GF-D8 (cell line): Measurements from ENCODE around the gene GGA3.

Experiments used
- DNase-seq: peaks from one replicate; lab custom pipeline; 2025; lab: John Stamatoyannopoulos, UW

GGA3 gene

DNA sequence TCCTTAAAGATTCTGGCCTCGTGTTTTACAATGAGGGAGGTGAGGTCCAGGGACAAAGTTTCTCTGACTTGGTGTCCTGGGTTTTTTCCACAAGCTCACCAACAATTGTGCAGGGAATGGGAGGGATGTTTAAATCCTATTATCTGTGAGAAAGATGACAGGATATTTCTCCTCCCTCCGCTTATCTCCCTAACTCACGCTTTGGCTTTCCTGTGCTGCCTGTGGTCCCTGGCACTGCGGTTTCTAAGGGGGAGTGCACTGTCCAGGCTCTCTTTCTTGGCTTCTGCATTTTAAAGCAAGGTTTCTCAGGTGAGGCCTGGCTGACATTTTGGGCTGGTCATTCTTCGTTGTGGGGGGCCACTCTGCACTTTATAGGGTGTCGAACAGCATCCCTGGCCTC is 16.4 kb downstream of the GGA3 start:
- peak; percentile 33 for DNase-seq

GRCh38 chr17:75244133-75244866 is 17.1 kb downstream of the GGA3 start:
- DNase-seq, result peak; percentile 95

GRCh38 chr17:75242461-75243042 is 18.9 kb downstream of the GGA3 start:
- DNase-seq, result no peak

DNA sequence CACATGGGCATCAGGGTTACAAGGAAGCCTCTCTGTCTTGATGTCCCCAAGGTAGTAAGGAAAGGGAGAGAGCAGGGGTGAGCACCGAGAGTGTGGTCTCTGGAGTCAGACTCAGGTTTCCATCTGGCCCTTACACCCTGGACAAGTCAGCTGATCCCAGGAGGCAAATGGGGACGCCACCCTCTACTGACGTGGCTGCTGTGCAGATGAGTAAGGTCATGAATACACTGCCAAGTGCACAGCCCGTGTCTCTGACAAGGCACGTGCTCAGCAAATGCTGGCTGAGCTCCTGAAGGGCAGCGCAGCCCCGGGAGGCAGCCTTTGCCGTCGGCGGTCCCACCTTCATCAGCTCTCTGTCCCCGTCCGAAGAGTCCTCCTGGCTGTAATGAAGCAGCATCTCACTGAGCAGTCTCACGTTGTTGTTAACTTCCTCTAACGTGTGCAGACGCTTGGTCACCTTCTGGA is 19.4 kb downstream of the GGA3 start:
- no peak for DNase-seq

DNA sequence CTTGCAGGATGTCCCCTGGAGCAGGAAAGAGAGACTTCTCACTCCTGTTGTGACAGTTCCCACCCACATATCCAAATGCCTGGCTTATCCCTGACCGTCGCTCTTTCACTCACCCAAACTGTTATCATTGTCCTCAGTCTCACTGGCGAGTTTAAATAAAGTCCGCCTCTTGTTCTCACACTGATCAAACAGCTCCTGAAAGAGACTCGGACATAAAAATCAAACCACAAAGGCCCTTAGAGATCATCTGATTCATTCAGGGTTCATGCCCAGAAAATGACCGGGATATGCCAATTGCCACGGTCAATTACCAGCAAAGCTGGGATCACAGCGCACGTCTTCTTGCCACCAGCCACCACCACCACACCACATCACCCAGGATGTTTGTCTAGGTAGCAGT is 19.9 kb downstream of the GGA3 start:
- no peak for DNase-seq

DNA sequence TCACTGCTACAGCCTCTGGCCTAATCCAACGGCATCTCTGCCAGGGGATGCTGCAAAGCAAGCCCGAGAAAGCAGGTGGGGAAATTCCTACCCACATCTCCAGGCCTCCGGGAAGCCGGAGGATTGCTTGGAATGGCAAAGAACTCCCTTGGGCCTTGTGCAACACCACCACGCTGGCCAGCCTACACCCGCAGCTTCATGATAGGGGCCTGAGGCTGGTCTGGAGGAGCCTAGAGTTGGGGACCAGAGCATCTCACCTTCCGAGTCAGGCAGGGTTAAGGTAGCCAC is 20.3 kb downstream of the GGA3 start:
- DNase-seq, result no peak

- DNase-seq, result no peak
These were observed 20.8 kb downstream of the GGA3 start for GRCh38 chr17:75240394-75241142.

DNA sequence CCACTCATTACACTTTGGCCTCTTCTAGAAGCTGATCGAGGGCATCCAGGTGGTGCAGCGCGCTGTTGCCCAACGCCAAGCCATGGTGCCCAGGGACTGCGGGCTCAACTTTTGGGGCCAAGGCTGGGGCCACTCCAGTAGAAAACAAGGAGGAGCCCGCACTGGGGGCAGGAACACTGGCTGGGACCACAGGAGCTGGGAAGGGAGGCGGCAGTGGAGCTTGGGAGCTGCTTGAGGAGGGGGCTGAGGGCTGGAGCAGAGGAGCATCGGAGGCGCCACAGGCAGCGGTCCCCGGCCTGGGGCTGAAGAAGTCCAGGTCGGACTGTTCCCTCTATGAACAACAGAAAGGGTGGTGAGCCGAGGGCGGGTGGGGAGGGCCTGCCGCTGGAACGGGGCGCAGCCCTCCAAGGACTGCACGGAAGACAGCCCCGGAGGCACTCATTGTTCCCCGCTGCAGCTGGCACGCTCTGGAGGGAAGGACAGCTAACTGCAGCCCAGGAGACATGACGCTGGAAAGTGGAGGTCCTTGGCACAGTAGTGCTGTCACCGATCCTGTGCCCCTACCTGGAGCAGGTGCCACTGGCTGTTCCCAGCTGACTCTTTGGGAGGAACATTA is 21.5 kb downstream of the GGA3 start:
- DNase-seq, result no peak

- DNase-seq, result no peak
These were observed 22.2 kb downstream of the GGA3 start for GRCh38 chr17:75239214-75239613.

DNA sequence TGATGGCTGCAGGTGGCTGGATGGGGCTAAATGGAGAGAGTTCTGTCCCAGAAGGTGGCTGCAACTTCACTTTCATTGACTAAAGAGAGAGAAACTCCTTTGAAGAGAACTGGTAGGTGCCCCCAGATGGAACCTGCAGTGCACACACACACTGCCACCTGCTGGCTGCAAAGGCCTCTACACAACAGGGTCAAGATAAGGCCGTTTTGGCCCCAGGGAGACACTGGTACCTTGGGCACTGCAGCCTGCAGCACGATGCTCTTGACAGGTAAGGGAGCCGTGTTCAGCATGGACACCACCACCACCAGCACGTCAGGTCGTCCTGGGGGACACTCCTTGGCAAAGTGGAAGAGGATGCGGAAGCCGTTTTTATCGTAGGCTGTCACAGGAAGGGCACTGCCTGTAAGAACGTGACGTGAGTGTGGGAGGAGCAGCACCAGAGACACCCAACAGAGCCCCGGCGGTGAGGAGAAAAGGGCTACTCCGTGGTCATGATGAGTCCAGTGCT is 22.7 kb downstream of the GGA3 start:
- peak; percentile 33 for DNase-seq

- DNase-seq, result no peak
These were observed 23.3 kb downstream of the GGA3 start for GRCh38 chr17:75238020-75238580.

DNA sequence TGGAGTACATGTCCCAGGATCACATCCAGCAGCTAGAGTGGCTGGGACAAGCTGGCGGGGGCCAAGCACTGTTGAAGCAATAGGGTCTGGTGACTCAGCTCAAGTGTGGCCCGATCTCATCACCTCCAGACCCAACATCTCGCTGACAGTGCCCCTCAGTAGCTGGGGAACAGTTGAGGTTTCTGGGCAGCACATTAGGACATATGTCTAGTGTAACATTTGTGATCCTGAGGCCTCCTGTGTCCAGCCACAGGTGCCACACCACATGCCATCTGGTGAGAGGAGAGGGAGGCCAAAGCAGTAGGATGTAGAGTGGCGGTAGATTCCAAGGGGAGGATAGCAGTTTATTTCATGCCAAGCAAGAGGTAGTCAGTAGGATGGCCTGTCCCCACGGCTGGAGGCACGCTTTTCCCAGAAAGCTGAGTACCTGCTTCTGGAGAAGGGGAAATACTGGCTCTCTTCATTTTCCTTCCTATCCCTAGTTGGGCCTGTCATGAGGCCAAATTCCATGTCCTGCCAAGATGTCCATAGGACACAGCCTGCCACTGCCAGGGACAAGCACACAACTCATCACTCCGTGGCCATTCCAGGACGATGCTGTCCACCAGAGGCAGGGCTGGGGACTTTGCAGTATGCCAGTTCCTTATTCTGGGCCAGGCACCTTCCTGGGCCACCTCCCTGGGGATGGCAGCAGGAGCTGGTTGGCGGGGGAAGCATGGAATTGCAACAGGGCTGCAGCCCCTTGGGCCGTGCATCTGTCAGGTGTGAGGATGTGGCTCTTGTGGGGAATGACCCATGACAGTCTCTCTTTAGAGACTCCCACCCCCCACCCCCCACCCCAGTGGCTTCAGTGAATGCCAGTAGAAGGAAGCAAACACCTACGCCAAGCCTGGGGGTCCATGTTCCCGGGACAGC is 24.0 kb downstream of the GGA3 start:
- no peak for DNase-seq

GRCh38 chr17:75232786-75233185 is 28.6 kb downstream of the GGA3 start:
- no peak for DNase-seq

DNA sequence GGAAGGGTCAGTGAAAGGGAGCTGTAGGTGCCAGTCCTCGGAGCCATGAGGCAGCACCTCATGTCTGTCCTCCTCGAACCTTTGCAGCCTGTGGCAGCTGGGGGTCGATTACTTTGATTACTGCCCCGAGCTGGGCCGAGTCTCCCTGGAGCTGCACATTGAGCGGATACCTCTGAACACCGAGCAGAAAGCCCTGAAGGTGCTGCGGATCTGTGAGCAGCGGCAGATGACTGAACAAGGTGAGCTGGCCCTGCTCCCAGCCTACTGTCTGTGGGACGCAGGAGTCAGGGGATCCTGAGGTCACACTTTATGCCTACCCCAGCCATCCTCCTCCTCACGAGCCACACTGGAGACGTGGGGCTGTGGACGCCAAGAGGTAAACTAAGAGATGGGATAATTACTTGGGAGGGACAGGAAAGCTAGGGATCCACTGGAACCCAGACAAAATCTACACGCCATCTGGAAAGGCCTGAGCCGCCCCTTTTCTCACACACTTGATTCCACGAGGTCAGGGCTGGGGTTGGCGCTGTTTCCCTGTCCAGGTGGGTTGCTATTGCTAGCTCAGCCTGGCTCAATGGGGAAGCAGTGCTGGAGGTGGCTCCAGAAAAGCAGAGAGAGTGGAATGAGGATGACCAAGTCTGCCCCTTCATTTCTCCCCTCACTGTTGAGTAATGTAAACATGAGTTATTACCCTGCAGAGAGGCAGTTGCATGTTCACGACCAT is 29.5 kb downstream of the GGA3 start:
- no peak for DNase-seq

GRCh38 chr17:75231071-75231470 is 30.3 kb downstream of the GGA3 start:
- DNase-seq, result no peak

DNA sequence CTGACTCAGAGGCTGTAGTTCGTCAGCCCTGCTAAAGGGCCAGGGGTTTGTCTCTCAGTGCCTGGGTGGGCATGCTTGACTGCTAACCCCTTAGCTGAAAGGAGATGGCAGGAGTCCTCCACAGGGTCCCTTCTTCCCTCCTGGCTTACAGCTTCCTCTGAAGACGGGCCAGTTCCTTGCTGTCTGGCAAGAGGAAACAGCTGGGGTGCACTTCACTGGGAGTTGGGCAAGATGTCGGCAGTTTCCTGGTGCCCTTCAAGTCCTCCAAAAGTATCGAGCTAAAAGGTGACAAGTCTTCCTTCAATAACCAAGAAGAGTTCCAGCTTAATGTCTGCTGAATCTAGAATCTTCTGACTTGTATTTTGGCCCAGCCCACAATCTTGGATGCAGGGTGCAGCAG is 32.6 kb downstream of the GGA3 start:
- DNase-seq, result peak; percentile 63

DNA sequence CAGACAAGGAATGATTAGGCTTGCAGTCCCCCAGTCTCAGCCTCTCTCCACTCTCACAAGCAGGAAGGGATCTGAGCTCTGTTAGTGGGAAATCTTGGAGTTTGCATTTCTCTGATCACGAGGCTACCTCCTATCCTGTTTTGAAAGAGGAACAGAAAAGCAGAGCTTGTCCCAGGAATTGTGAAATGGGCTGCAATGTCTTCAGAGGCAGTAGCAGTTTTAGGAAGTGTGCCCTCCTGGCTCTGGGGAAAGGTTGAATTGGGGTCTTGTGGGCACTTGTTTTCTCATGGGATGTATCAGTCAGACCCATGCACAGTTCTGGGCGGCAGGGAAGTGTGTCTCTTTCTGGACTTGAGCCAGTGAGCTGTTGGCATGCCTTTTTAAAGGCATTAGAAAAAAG is 33.1 kb downstream of the GGA3 start:
- peak; percentile 62 for DNase-seq

DNA sequence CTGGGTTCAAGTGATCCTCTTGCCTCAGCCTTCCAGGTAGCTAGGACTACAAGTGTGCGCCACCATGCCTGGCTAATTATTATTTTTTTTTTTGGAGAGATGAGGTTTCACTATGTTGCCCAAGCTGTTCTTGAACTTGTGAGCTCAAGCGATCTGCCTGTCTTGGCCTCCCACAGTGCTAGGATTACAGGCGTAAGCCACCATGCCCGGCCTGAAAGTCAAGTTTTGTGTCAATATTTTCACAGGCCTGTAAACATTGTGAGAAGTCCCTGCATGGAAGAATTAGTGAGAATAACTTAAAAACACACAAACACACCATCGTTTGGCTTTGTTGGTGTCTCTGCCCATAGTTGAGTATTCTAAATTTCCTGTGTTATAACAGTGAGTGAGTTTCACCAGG is 33.7 kb downstream of the GGA3 start:
- no peak for DNase-seq

DNA sequence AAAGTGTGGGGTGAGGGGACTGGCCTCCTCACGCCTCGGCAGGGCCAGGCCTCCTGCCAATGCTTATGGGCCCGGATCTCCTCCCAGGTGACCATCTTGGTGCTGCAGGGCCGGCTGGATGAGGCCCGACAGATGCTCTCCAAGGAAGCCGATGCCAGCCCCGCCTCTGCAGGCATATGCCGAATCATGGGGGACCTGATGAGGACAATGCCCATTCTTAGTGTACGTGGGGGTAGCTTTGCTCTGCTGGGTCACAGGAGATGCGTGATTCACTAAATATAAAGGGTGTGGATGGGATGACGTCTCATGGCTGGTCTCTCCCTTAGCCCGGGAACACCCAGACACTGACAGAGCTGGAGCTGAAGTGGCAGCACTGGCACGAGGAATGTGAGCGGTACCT is 36.4 kb downstream of the GGA3 start:
- DNase-seq, result no peak

DNA sequence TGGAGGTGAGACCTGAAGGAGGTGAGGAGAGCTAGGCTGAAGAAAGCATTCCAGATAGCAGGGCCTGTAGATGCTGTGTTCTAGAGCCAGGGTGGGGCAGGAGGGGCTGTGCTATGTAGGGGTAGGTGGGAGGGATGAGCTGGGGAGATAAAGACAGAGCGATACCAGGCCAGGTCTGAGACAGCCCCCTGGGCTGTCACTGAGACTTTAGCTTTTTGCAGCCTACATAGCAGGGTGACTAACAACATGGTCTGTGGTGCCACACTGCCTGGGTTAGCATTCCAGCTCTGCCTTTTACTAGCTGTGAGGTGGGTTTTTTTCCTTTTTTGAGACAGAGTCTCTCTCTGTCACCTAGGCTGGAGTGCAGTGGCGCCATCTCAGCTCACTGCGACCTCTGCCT is 41.6 kb downstream of the GGA3 start:
- DNase-seq, result no peak

- DNase-seq, result no peak
These were observed 43.3 kb downstream of the GGA3 start for GRCh38 chr17:75218131-75218530.
